H1 (cell line): ENCODE results near the gene GPR161. TPM values are rescaled to one million over a fixed set of nuclear protein-coding genes. Genes with fewer than 3 reads are reported as not detected.

Source experiments
- NRF1 ChIP-seq: IDR thresholded peaks from 2 replicates; pipeline ENCODE4 v1.6.1; 2011; ENCODE audit warnings: mild to moderate bottlenecking, low read depth, low read length, improper control_type of control experiment
- polyA plus RNA-seq, 7 experiments: library from polyadenylated mRNA; depleted of rRNA in 3 of 7; stranded (reverse) in 5 of 7; unstranded in 2 of 7; fragments of >200 nt in 5 of 7; fragments of 200-250 nt in 2 of 7; gene quantifications; 1 replicate in 5 of 7; 2 replicates in 1 of 7; 4 replicates in 1 of 7; pipeline versions ENCODE4 v1.2.1 to v1.2.3, GENCODE V29; 2011 to 2013; ENCODE audit warnings: missing spikeins in 2 of 7, mixed read lengths in 2 of 7
- total RNA-seq: library from RNA; stranded (reverse); fragmentation: NEBNext Ultra II Directional; extraction: Animal tissue kit (Norgen Biotek cat#: 25700); gene quantifications from 2 replicates; pipeline ENCODE4 v1.2.1, GENCODE V29; 2021

Gene GPR161
- total and polyA plus RNA-seq, 2 of the 8 experiments (the other 6 are each of a cell fraction or from before 2014, with no cell fraction given) = 13.7 to 16.8 TPM

DNA sequence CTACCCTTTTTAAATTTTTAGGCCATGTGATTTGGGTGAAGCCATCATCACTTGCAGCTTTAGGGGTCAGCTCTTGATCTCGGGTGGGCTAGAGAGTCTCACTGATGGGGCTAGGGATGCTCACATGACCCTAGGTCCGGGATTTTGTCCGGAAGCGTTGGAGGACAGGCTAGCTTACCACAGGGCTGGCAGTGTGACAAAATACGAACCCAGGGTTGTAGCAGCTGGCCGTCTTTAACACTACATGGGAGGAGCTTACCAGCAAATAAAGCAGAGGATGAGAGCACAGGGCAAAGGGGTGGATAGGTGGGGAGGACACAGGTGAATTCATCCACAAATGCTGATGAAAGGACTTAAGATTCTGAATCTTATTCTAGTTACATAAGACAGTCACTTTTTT is 21.9 kb downstream of the GPR161 start (continued):
- no peak for TF ChIP-seq NRF1
